ENCODE measurements around the gene NR4A2.

DNA sequence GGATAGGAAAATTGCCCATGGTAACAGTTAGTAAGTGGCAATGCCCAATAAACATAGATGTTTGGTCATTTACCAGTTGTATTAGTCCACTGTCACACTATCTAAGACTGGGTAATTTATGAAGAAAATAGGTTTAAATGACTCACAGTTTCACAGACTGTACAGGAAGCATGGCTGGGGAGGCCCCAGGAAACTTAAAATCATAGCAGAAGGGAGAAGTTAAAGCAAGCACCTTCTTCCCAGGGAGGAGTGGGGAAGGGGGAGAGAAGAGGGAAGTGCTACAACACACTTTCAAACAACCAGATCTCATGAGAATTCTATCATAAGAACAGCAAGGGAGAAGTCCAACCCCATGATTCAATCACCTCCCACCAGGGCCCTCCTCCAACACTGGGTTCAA, 23.4 kb downstream of the NR4A2 start:
- no peak for TF ChIP-seq CTCF (tag by site-specific recombination; IDR thresholded peaks at IDR 0.05)
- no peak for TF ChIP-seq YY1 (tag by site-specific recombination; IDR thresholded peaks at IDR 0.05)
- no peak for TF ChIP-seq ZNF473 (tag by site-specific recombination; IDR thresholded peaks at IDR 0.05)
